Type B pancreatic cell (in vitro differentiated cells): ENCODE measurements around the gene CRAT. TPM values are rescaled to one million over a fixed set of nuclear protein-coding genes. Genes with fewer than 3 reads are reported as not detected.

Source experiments
- DNase-seq: peaks from one replicate; pipeline ENCODE4 v3.0.0; 2021; ENCODE audit warnings: mixed read lengths; ENCODE audit not compliant: unreplicated experiment; ENCODE audit errors: extremely low spot score
- H3K27ac Mint-ChIP-seq: 2 replicates; pipeline ENCODE4 v1.8.0; 2021; ENCODE audit warnings: mild to moderate bottlenecking, mixed read lengths
- H3K27me3 Mint-ChIP-seq: 2 replicates; pipeline ENCODE4 v1.8.0; 2021; ENCODE audit warnings: mixed read lengths
- H3K36me3 Mint-ChIP-seq: 2 replicates; pipeline ENCODE4 v1.8.0; 2021; ENCODE audit warnings: mixed read lengths
- H3K4me1 Mint-ChIP-seq: one replicate; pipeline ENCODE4 v1.8.0; 2021; ENCODE audit warnings: mixed read lengths; ENCODE audit not compliant: unreplicated experiment
- H3K4me3 Mint-ChIP-seq: 2 replicates; pipeline ENCODE4 v1.8.0; 2021; ENCODE audit warnings: mild to moderate bottlenecking, mixed read lengths
- H3K9me3 Mint-ChIP-seq: 2 replicates; pipeline ENCODE4 v1.8.0; 2021; ENCODE audit warnings: mixed read lengths
- CTCF ChIP-seq: fragments of 200-600 bp; sonication (generic); conservative IDR thresholded peaks from 2 replicates; pipeline ENCODE4 v1.5.0; 2021; ENCODE audit warnings: antibody characterized with exemption, mild to moderate bottlenecking
- total RNA-seq: library from RNA; stranded (reverse); gene quantifications from 2 replicates; pipeline ENCODE4 v1.2.1, GENCODE V29; 2021; ENCODE audit warnings: low replicate concordance

Gene CRAT
- total RNA-seq, 1 donor from 2014 or later, result 28.4 TPM

GRCh38 chr9:129140397-129141065 is 29.9 kb upstream of the CRAT start:
- Mint-ChIP-seq H3K36me3 (peaks cover 6% of the 10 kb centered on the region), H3K9me3 (no peaks in the 10 kb centered on the region), H3K4me3 (peak overlapping the region; percentile 88), H3K27me3 (no peaks in the 10 kb centered on the region), H3K27ac (peak overlapping the region; percentile 99), H3K4me1 (peaks cover 38% of the 10 kb centered on the region)
- DNase-seq, result no peak
- no peak for TF ChIP-seq CTCF

GRCh38 chr9:129139993-129140396 is 29.4 kb upstream of the CRAT start:
- peaks cover 38% of the 10 kb centered on the region for H3K4me1 Mint-ChIP-seq
- TF ChIP-seq CTCF, result no peak

DNA sequence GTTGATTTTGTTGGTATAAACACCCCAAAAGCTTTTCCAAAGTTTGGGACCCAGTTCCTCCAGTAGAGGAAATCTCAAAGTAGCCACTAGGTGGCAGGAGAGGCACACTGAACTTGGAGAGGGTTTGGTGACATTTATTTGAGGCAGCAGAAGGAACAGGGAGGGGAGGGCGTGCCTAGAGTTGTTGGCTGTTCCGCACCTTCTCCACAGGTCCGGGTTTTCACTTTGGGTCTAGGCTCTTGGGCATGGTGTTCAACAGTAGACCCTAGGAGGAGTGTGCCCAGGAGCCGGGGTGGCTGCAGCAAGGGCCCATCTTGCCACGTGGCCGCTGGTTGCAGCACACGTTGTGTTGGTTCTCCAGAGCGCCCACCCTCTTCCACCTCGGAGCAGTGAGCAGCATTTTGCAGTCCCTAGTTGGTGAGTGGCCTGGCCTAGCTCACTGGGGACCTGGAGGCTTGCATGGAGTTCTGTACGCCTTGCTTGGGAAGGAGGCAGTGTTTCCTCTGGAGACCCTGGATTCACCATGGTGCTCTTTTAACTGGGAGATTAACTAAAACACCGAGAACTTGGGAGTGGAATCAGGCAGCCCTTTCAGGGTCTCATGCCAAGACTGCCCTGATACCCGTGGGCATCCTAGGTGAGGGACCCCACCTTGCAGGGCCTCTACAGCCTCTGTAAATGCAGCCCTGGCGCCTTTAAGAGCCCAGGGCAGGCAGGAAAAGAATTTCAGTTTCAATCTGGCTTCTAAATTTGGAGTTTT is 28.8 kb upstream of the CRAT start:
- Mint-ChIP-seq H3K4me3 (peak overlapping the region; percentile 88), H3K27me3 (no peaks in the 10 kb centered on the region), H3K36me3 (peaks cover 9% of the 10 kb centered on the region), H3K4me1 (peaks cover 38% of the 10 kb centered on the region), H3K9me3 (no peaks in the 10 kb centered on the region), H3K27ac (peak overlapping the region; percentile 99)
- peak; percentile 80 for DNase-seq
- peak; percentile 97 for TF ChIP-seq CTCF

More at GRCh38 chr9:129139993-129140396, 29.4 kb upstream of the CRAT start:
- Mint-ChIP-seq H3K4me3 (peak overlapping the region; percentile 88), H3K36me3 (peaks cover 9% of the 10 kb centered on the region), H3K27me3 (no peaks in the 10 kb centered on the region), H3K27ac (peak overlapping the region; percentile 99), H3K9me3 (no peaks in the 10 kb centered on the region)
- peak; percentile 84 for DNase-seq

- peak overlapping the region; percentile 88 for H3K4me3 Mint-ChIP-seq
- peaks cover 12% of the 10 kb centered on the region for H3K36me3 Mint-ChIP-seq
- no peaks in the 10 kb centered on the region for H3K27me3 Mint-ChIP-seq
- DNase-seq, result no peak
- peak overlapping the region; percentile 99 for H3K27ac Mint-ChIP-seq
- H3K4me1 Mint-ChIP-seq, result peaks cover 36% of the 10 kb centered on the region
- no peak for TF ChIP-seq CTCF
- H3K9me3 Mint-ChIP-seq, result no peaks in the 10 kb centered on the region
Measured at GRCh38 chr9:129138476-129139232, 28.1 kb upstream of the CRAT start.

GRCh38 chr9:129138144-129138462 is 27.5 kb upstream of the CRAT start:
- DNase-seq, result no peak
- Mint-ChIP-seq H3K9me3 (no peaks in the 10 kb centered on the region), H3K27me3 (no peaks in the 10 kb centered on the region), H3K36me3 (peaks cover 13% of the 10 kb centered on the region), H3K4me3 (peak overlapping the region; percentile 31), H3K4me1 (peaks cover 36% of the 10 kb centered on the region), H3K27ac (no peak overlapping the region)
- TF ChIP-seq CTCF, result no peak
